NOMO-1 treated with DMSO at 0.1 percent for 48 hours (cell line): ENCODE measurements around the gene CSMD2.

ENCODE experiments used
- DNase-seq: peaks from one replicate; lab custom pipeline; 2025; ENCODE audit not compliant: unreplicated experiment; lab: John Stamatoyannopoulos, UW

Gene CSMD2

DNA sequence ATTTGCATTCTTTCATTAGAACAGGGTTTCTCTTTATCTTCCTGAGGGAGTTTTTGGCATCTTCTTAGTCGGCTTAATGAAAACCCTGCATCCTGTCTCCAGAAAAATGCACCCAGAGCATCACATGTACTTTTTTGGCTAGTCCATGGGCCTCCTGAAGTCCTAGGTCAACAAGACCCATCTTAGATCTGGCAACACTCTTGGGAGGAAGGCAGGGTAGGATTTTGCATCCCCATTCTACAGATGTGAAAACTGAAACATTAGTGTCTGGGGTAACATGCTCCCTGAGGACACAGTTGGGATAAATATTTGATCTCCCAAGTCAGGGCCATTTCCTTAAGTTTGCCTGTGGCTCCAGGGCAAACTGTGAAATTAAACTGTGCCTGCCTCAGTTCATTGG lies 341.2 kb downstream of the CSMD2 start:
- DNase-seq, result no peak

DNA sequence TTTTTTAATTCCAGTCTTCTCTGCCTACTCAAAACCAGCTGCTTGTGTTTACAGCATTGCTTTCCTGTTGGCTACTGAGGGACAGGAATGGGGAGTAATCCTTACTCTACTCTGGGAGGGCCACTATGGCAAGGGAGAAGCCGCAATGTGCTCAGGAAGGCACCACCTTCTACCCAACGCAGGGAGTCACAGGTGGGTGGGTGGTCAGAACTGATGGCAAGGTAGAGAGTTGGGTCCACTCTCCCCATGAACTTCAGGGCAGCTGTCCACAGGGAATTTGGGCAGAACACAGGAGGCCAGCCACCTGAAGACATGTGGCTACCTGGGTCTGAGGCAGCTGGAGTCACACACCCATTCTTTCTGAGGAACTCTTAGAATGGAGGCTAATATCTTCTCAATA lies 341.6 kb downstream of the CSMD2 start:
- no peak for DNase-seq

DNA sequence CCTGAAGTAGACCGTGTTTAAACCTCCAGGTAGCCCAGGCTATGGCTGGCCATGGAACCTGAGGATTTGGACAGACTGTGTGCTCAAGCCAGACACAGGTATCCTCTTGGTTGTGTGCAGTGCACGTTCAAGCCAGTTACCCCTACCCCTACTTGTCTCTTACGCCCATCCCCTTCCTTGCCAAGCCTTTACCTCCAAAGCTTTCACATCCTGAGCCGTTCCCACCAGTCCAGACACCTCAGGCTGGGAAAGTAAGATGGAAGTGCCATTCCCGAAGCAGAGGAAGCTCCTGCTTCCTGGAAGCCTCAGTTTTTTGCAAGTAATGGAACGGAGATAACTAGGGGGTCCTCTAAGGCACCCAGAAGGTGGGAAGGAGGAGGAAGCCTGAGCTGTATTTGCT lies 342.6 kb downstream of the CSMD2 start:
- no peak for DNase-seq

GRCh38 chr1:33821291-33821690 lies 343.7 kb downstream of the CSMD2 start:
- DNase-seq, result no peak

DNA sequence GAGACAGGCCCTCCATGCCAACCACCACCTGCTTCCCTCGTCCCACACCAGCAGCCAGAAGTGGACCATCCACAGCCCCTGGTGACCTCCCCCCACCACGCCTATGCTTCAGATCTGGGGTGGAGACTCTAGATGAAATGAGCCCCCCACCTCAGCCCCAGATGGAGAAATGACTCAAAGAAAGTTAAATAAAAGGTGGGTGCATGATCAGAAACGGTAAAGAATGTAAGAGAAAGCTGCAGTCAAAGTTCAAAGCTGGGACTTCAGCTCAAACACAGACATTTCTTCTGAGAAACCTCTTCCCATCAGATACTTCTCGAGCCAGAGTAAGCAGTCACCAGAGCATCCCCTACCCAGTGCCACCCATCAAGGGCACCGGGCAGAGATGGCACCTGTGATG lies 344.2 kb downstream of the CSMD2 start:
- DNase-seq, result no peak

- DNase-seq, result no peak
Observed at GRCh38 chr1:33819913-33820311, 345.1 kb downstream of the CSMD2 start.

- DNase-seq, result no peak
Observed at GRCh38 chr1:33819290-33819912, 345.6 kb downstream of the CSMD2 start.

- DNase-seq, result no peak
Observed at GRCh38 chr1:33818071-33818470, 347.0 kb downstream of the CSMD2 start.

GRCh38 chr1:33815061-33815460 lies 350.0 kb downstream of the CSMD2 start:
- no peak for DNase-seq

DNA sequence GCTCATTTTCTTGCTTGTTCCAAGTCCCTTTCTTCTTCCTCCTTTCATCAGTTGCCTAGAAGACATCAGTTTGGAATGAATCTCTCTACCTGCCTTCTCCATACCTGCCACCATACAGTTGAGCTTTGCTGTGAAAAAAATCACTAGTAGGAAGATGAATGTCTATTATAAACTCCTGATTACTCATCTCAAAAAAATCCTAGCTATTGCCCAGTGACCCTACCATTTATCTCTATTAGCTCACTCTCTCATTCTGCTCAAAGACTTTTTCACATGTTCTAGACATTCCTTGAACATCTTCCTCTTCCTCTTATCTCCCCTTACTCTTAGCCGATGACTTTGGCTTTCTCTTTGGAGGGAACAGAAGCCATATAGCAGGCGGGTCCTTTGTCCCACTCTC lies 350.9 kb downstream of the CSMD2 start:
- DNase-seq, result no peak

DNA sequence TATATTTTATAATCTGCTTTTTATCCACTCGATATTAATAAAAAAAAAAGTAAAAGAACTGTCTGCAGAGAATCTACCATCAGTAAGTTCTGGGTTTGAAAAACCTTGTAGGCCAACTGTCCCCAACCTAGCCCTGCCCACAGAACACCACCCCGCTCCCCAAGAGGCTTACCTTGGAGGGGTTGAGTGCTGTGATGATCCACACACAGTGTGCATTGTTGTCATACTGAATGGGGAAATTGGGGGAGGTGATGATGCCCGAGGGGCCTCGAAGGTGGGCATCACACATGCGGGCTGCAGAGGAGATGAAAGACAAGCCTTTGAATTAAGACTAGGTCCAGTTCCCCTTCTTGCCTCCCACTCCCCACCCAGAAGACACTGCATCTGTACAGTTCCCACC lies 354.5 kb downstream of the CSMD2 start:
- no peak for DNase-seq

DNA sequence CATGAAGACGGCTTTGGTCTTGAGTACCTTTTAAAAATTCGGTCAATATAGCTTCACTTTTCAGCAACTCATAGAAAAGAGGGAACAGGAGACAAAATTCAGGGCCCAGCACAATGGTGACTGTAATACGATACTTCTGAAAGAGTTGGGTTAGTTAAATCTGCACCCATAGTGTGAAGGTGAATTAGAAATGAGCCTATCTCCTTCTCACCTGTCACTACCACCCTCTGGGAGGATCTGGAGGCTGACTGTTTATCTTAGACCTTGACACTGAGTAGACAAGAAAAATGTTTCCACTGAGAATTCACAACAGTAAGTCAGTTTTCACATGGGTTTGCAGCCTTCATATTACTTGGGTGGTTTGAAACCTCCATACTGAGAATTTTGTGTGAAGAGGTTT lies 359.0 kb downstream of the CSMD2 start:
- DNase-seq, result no peak

DNA sequence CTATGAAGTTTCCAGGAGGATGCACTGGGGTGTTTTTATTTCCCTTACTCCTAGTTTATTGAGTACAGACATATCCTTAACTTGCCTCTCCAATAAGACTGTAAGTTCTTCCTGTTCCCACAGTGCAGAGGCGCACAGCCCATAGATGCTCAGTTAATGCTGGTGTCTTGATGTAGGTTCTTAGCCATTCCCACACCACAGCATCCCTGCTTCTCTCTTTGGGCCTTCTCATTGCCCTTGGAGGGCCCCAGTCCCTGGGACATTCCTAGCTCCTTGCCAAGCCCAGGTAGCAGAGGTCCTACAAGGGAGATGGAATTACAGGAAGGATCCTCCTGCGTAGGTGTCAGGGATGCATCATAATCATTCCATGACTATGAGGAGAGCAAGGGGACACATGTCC lies 362.8 kb downstream of the CSMD2 start:
- DNase-seq, result no peak

- DNase-seq, result no peak
Observed at GRCh38 chr1:33797849-33798248, 367.2 kb downstream of the CSMD2 start.

DNA sequence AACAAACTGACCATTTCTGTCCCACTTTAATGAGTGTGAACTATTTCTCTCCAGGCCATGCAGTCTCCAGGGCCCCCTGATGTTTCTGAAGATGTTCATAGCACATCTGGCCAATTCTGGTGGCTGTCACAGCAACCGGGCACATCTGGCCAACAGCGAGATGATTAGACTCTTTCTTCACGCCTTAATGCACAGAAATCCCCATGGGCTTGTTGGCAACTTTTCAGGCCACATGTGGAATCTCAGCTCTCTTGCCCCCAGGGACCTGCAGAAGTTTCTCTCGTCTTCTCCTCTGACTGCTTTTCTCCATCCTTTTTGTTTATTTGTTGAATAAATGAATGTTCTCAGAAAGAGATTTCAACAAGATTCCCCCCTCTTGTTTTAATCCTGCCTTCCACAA lies 372.4 kb downstream of the CSMD2 start:
- DNase-seq, result no peak

- no peak for DNase-seq
Observed at GRCh38 chr1:33792216-33792615, 372.8 kb downstream of the CSMD2 start.

DNA sequence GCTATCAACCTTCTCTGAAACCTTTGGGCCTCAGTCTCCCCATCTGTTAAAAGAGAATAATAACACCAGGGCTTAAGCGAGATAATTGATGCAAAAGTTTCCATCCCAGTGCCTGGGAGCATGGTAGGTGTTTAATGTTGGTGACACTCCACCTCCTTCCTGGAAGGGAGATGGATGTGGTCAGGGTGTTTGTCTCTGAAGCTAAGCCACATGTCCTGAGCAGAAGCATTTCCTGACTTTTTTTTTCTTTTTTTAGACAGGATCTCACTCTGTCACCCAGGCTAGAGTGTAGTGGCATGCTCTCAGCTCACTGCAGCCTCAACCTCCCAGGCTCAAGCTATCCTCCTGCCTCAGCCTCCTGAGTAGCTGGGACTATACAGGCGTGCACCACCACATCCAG lies 373.8 kb downstream of the CSMD2 start:
- DNase-seq, result no peak

- no peak for DNase-seq
Observed at GRCh38 chr1:33790577-33790976, 374.5 kb downstream of the CSMD2 start.

DNA sequence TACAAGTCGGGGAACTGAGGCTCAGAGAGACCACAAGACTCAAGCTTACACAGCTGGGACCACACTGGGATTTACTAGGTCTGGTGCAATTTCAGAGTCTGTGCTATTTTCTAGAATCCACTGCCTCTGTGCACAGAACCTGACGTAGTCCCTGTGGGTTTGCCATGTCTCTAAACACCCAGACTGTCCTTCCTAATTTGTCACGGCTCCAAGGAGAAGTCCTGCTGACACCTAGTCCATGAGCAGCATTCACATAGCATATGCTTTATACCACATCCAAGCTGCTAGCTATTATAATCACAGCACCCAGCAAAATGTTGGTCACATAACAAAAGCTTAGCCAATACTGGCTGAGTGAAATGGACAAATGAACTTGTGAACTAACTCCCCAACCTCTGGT lies 380.2 kb downstream of the CSMD2 start:
- DNase-seq, result no peak

- DNase-seq, result no peak
Observed at GRCh38 chr1:33782776-33783175, 382.3 kb downstream of the CSMD2 start.

- no peak for DNase-seq
Observed at GRCh38 chr1:33781652-33782051, 383.4 kb downstream of the CSMD2 start.

DNA sequence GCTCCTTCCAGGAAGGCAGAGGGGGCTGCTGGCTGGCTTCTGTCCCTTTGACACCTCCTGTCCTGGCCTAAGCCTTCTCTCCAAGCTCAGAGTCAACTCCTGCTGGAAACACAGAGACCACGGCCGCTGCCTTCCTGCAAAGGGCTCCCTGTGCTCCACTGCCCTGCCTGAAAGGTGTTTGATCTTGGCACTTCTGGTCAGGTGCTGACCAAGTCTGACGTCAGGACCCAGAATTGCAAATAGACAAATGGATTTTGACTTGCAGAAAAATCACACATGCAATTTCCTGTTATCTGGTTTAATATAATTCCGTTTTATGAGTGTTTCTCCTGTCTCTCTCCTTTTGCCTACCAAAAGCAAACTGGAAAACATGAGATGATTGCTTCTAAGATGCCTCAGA lies 387.7 kb downstream of the CSMD2 start:
- no peak for DNase-seq

GRCh38 chr1:33768821-33769220 lies 396.2 kb downstream of the CSMD2 start:
- DNase-seq, result no peak

DNA sequence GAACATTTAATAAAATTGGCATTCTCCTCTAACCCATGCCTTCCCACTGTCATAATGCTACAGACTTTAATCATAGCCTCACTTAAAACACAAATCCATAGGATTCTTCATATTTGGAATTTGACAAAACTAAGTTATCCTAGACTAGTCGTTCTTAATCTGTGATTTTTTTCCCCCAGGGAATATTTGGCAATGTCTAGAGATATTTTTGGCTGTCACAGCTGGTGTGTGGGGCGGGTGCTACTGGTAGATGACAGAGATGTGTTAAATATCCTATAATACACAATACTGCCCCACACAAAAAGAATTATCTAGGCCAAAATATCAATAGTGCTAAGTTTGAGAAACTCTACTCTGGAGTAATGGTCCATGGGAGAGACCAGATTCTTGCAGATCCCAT lies 396.9 kb downstream of the CSMD2 start:
- DNase-seq, result no peak
